Esophagus squamous epithelium (tissue), 5 donors: ENCODE results near the gene ATAD1. TPM values are rescaled to one million over a fixed set of nuclear protein-coding genes. Genes with fewer than 3 reads are reported as not detected.

Source experiments
- DNase-seq: peaks from one replicate; lab custom pipeline; 2025; lab: John Stamatoyannopoulos, UW
- H3K27ac ChIP-seq, 4 donors: fragments of 200-600 bp; sonication (generic); one replicate each; pipeline ENCODE4 v1.5.1; 2016 to 2019; ENCODE audit warnings: mild to moderate bottlenecking in 1 of 4
- H3K27me3 ChIP-seq, 4 donors: fragments of 200-600 bp; sonication (generic); 1 replicate in 3 of 4; 2 replicates in 1 of 4; pipeline versions ENCODE4 v1.5.1 to v1.6.0; 2017 to 2021; ENCODE audit warnings: antibody characterized with exemption in 1 of 4
- H3K36me3 ChIP-seq, 3 donors: fragments of 200-600 bp; sonication (generic); one replicate each; pipeline ENCODE4 v1.5.1; 2016 to 2019
- H3K4me1 ChIP-seq, 3 donors: fragments of 200-600 bp; sonication (generic); one replicate each; pipeline ENCODE4 v1.5.1; 2017 to 2019
- H3K4me3 ChIP-seq, 4 donors: fragments of 200-600 bp; sonication (generic); 1 replicate in 3 of 4; 2 replicates in 1 of 4; pipeline ENCODE4 v1.5.1; 2016 to 2019; ENCODE audit warnings: mild to moderate bottlenecking in 2 of 4, moderate library complexity in 1 of 4
- H3K9me3 ChIP-seq, 3 donors: fragments of 200-600 bp; sonication (generic); one replicate each; pipeline ENCODE4 v1.5.1; 2016 to 2019
- CTCF ChIP-seq, 6 experiments: fragments of 450-650 bp in 4 of 6; fragments of 200-600 bp in 2 of 6; sonication (generic) in 2 of 6; IDR thresholded peaks; one replicate each; pipeline ENCODE4 v1.5.1; 2016 to 2019; ENCODE audit warnings: antibody characterized with exemption in 6 of 6, mild to moderate bottlenecking in 4 of 6, moderate library complexity in 4 of 6
- POLR2A ChIP-seq, 4 donors: fragments of 450-650 bp; IDR thresholded peaks; one replicate each; pipeline ENCODE4 v1.6.1; 2017; ENCODE audit warnings: antibody characterized with exemption in 4 of 4, mild to moderate bottlenecking in 4 of 4, moderate library complexity in 3 of 4
- WGBS, 2 donors: methylation state at CpG; one replicate each; pipeline ENCODE4 v1.1.5; 2018; 5-methylcytosine and 5-hydroxymethylcytosine counted together
- intact Hi-C: fragments of 100-400 bp; cut with DNase I; formaldehyde crosslinking; loops from one replicate; pipeline ENCODE4 v1.15.0; 2022
- total RNA-seq, 4 donors: library from RNA; depleted of rRNA; stranded (reverse); fragments of >200 nt; gene quantifications; one replicate each; pipeline ENCODE4 v1.1.0, GENCODE V29; 2016
- donor health status: DM: yes; HTN: yes; CAD: no.

The ATAD1 gene
- total RNA-seq, 4 donors from 2014 or later: 22.3 to 30.1 (median 26.2) TPM

DNA sequence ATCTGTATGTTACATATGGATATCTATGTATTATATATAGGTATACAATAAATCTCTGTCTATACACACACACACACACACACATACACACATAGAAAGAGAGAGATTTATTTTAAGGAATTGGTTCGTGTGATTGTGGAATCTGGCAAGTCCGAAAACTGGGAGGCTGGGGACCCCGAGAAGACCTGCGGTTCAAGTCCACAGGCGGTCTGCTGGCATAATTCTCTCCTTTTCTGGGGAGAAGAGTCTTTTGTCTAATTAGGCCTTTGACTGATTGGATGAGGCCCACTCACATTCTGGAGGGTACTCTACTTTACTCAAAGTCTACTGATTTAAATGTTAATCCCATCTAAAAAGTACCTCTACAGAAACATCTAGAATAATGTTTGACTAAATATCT is 93.2 kb downstream of the ATAD1 start:
- Histone ChIP-seq H3K36me3 (no peaks in the 10 kb centered on the region), H3K9me3 (no peaks in the 10 kb centered on the region), H3K4me3 (no peak overlapping the region), H3K27me3 (peaks cover 0 to 4% (median 0%) of the 10 kb centered on the region in 4 donors), H3K27ac (no peak overlapping the region), H3K4me1 (peaks cover 0 to 12% (median 0%) of the 10 kb centered on the region in 3 donors)
- 95 to 97% methylated on average over 5 of the region's 5 CpGs for WGBS, 2 donors
- no peak for DNase-seq
- intact Hi-C loops: no loop called here
- TF ChIP-seq POLR2A (IDR thresholded peaks at IDR 0.05): no peak
- no peak for TF ChIP-seq CTCF (IDR thresholded peaks at IDR 0.05)

- intact Hi-C loops: no loop called here
- H3K4me1 ChIP-seq: peaks cover 0 to 12% (median 0%) of the 10 kb centered on the region in 3 donors
- no peak overlapping the region for H3K27ac ChIP-seq
- no peak for DNase-seq
- TF ChIP-seq CTCF (IDR thresholded peaks at IDR 0.05) (no peak), POLR2A (IDR thresholded peaks at IDR 0.05) (no peak)
- H3K9me3 ChIP-seq: no peaks in the 10 kb centered on the region
- H3K27me3 ChIP-seq: peaks cover 0 to 5% (median 0%) of the 10 kb centered on the region in 4 donors
- H3K4me3 ChIP-seq: no peak overlapping the region
- WGBS, 2 donors: 69 to 75% methylated on average over 6 of the region's 6 CpGs
- H3K36me3 ChIP-seq: no peaks in the 10 kb centered on the region
Measured at GRCh38 chr10:87723500-87723899, 94.5 kb downstream of the ATAD1 start.

DNA sequence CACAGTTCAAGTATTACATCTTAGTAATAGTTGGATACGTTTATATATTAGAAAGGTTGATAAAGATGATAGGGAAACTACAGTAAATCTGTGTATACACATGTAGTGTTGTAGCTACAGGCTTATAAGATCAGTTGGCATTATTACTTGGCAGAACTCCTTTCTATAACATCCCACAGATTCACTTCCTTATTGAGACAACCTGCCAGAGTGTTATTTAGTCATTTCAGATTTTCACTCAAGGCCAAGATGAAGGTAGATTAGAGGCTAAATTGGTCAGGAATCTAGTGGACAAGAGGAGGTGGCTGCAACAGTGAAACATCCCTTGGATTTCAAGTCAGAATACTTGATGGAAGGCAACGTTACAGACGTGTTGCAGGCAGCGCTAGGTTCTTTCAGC is 95.3 kb downstream of the ATAD1 start:
- TF ChIP-seq CTCF (IDR thresholded peaks at IDR 0.05): no peak
- no peak for TF ChIP-seq POLR2A (IDR thresholded peaks at IDR 0.05)
- Histone ChIP-seq H3K27ac (no peak overlapping the region), H3K4me1 (peaks cover 0 to 12% (median 0%) of the 10 kb centered on the region in 3 donors), H3K27me3 (peaks cover 0 to 5% (median 0%) of the 10 kb centered on the region in 4 donors), H3K36me3 (no peaks in the 10 kb centered on the region), H3K4me3 (no peak overlapping the region), H3K9me3 (no peaks in the 10 kb centered on the region)
- intact Hi-C loops: no loop called here
- WGBS, 2 donors: 67 to 86% methylated on average over 4 of the region's 4 CpGs
- no peak for DNase-seq

DNA sequence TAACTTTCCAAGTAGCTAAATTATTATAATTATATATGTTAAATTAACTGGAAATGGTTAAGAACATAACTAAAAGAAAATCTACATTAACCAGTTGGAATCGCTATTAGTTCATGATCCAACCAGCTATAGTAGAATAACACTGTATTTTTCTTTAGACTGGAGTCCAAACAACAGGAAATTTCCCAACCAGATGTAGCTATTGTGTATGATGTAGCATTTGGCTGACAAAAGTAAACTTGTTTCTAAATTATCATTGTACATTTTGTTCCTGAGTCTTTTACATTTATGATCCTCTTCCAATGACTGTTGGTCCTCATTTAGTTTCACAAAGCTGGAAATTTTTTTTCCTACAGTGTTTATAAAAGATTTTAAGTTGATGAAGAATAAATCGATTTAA is 96.2 kb downstream of the ATAD1 start:
- H3K27me3 ChIP-seq: peaks cover 0 to 5% (median 0%) of the 10 kb centered on the region in 4 donors
- H3K9me3 ChIP-seq: no peaks in the 10 kb centered on the region
- intact Hi-C loops: no loop called here
- H3K27ac ChIP-seq: no peak overlapping the region
- no peak overlapping the region for H3K4me3 ChIP-seq
- no peaks in the 10 kb centered on the region for H3K36me3 ChIP-seq
- no peak for DNase-seq
- peaks cover 0 to 12% (median 0%) of the 10 kb centered on the region in 3 donors for H3K4me1 ChIP-seq
- TF ChIP-seq POLR2A (IDR thresholded peaks at IDR 0.05) (no peak), CTCF (IDR thresholded peaks at IDR 0.05) (no peak)
- 81 to 84% methylated on average over 2 of the region's 2 CpGs for WGBS, 2 donors

DNA sequence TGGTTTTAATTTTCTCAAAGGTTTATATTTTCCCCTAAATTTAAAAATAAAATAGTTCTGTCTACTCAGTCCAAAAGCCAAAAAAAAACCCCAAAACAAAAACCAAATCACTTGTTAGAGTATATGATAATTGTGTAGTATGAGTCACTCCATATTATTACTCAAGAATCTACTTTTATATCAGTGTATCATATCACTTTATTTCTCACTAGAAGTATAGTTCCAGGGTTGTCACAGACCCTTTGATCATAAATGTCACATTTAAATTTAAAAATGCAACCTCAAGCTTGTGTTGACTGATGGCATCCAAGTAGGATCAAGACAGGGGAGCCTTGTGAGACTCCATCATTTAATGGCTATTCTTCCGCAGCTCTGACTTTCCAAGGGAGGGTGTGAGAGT is 97.4 kb downstream of the ATAD1 start:
- Histone ChIP-seq H3K9me3 (no peaks in the 10 kb centered on the region), H3K27me3 (peaks cover 0 to 5% (median 0%) of the 10 kb centered on the region in 4 donors), H3K27ac (no peak overlapping the region), H3K36me3 (no peaks in the 10 kb centered on the region), H3K4me1 (peaks cover 0 to 21% (median 3%) of the 10 kb centered on the region in 3 donors), H3K4me3 (no peak overlapping the region)
- WGBS, 2 donors: 82 to 100% methylated on average over 1 of the region's 1 CpG
- TF ChIP-seq POLR2A (IDR thresholded peaks at IDR 0.05) (no peak), CTCF (IDR thresholded peaks at IDR 0.05) (no peak)
- intact Hi-C loops: no loop called here
- DNase-seq: no peak
